PC-9 (cell line): ENCODE measurements around the gene SELL.
"Not testable (repeated sequence)": the region's sequence is repeated elsewhere in the genome, so short reads cannot be mapped to it uniquely, and the experiment has no call there.

Source experiments
- EZH2 ChIP-seq: fragments of 200-600 bp; sonication (generic); IDR thresholded peaks from 2 replicates; pipeline ENCODE4 v1.8.0; 2017; ENCODE audit warnings: antibody characterized with exemption, low read depth
- TF ChIP-seq, protein P1 (sequence below): fragments of 200-600 bp; sonication (generic); conservative IDR thresholded peaks from 2 replicates; pipeline ENCODE4 v1.6.1; 2017; ENCODE audit warnings: mixed run types, antibody characterized with exemption, mild to moderate bottlenecking, moderate library complexity

GRCh38 chr1:169661066-169661465 is 50.4 kb downstream of the SELL start:
- TF ChIP-seq, protein P1, sequence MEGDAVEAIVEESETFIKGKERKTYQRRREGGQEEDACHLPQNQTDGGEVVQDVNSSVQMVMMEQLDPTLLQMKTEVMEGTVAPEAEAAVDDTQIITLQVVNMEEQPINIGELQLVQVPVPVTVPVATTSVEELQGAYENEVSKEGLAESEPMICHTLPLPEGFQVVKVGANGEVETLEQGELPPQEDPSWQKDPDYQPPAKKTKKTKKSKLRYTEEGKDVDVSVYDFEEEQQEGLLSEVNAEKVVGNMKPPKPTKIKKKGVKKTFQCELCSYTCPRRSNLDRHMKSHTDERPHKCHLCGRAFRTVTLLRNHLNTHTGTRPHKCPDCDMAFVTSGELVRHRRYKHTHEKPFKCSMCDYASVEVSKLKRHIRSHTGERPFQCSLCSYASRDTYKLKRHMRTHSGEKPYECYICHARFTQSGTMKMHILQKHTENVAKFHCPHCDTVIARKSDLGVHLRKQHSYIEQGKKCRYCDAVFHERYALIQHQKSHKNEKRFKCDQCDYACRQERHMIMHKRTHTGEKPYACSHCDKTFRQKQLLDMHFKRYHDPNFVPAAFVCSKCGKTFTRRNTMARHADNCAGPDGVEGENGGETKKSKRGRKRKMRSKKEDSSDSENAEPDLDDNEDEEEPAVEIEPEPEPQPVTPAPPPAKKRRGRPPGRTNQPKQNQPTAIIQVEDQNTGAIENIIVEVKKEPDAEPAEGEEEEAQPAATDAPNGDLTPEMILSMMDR, result not testable (repeated sequence)
- TF ChIP-seq EZH2, result not testable (repeated sequence)
